Measurements from ENCODE around the gene PHLDB2.

- TF ChIP-seq ZNF879 (CRISPR knock-in tag; IDR thresholded peaks at IDR 0.05): no peak
- TF ChIP-seq SNRNP70 (IDR thresholded peaks at IDR 0.05; ENCODE audit: low read depth, low read length): no peak
- TF ChIP-seq ZBTB3 (CRISPR knock-in tag; IDR thresholded peaks at IDR 0.05; ENCODE audit: borderline replicate concordance, low read depth): no peak
- TF ChIP-seq ZNF614 (CRISPR knock-in tag; IDR thresholded peaks at IDR 0.05; ENCODE audit: borderline replicate concordance): no peak
- TF ChIP-seq, protein P1, sequence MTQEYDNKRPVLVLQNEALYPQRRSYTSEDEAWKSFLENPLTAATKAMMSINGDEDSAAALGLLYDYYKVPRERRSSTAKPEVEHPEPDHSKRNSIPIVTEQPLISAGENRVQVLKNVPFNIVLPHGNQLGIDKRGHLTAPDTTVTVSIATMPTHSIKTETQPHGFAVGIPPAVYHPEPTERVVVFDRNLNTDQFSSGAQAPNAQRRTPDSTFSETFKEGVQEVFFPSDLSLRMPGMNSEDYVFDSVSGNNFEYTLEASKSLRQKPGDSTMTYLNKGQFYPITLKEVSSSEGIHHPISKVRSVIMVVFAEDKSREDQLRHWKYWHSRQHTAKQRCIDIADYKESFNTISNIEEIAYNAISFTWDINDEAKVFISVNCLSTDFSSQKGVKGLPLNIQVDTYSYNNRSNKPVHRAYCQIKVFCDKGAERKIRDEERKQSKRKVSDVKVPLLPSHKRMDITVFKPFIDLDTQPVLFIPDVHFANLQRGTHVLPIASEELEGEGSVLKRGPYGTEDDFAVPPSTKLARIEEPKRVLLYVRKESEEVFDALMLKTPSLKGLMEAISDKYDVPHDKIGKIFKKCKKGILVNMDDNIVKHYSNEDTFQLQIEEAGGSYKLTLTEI (CRISPR knock-in tag; conservative IDR thresholded peaks at IDR 0.05): no peak
- TF ChIP-seq ZNF317 (CRISPR knock-in tag; IDR thresholded peaks at IDR 0.05): no peak
- TF ChIP-seq, protein P2, sequence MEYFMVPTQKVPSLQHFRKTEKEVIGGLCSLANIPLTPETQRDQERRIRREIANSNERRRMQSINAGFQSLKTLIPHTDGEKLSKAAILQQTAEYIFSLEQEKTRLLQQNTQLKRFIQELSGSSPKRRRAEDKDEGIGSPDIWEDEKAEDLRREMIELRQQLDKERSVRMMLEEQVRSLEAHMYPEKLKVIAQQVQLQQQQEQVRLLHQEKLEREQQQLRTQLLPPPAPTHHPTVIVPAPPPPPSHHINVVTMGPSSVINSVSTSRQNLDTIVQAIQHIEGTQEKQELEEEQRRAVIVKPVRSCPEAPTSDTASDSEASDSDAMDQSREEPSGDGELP (IDR thresholded peaks at IDR 0.05; ENCODE audit: borderline replicate concordance, low read depth): peak; percentile 21; the same call in 1 of the 2 replicates
- no peak for TF ChIP-seq POLR2A (IDR thresholded peaks at IDR 0.05; ENCODE audit: insufficient read depth in 1 of 2, low read depth in 2 of 2, low read length in 2 of 2)
- TF ChIP-seq ZNF142 (CRISPR knock-in tag; IDR thresholded peaks at IDR 0.05): no peak
- TF ChIP-seq NFATC3 (CRISPR knock-in tag; IDR thresholded peaks at IDR 0.05): no peak
- TF ChIP-seq CTCF (CRISPR knock-in tag; IDR thresholded peaks at IDR 0.05): no peak
These were observed 145.6 kb downstream of the PHLDB2 start for GRCh38 chr3:112004669-112005068.
